Thyroid gland (tissue), 4 donors: ENCODE data around the gene TGFA.

Experiments used
- POLR2A ChIP-seq, 2 donors: fragments of 450-650 bp; IDR thresholded peaks; one replicate each; pipeline ENCODE4 v1.6.1; 2017; ENCODE audit warnings: antibody characterized with exemption in 2 of 2, mild to moderate bottlenecking in 2 of 2, moderate library complexity in 1 of 2
- TF ChIP-seq, protein P1 (sequence below), 6 experiments: fragments of 200-600 bp in 3 of 6; fragments of 450-650 bp in 3 of 6; sonication (generic) in 3 of 6; IDR thresholded peaks; one replicate each; pipeline ENCODE4 v1.5.1; 2016 to 2019; ENCODE audit warnings: antibody characterized with exemption in 6 of 6, mild to moderate bottlenecking in 2 of 6, inconsistent platforms in 1 of 6, moderate library complexity in 1 of 6

DNA sequence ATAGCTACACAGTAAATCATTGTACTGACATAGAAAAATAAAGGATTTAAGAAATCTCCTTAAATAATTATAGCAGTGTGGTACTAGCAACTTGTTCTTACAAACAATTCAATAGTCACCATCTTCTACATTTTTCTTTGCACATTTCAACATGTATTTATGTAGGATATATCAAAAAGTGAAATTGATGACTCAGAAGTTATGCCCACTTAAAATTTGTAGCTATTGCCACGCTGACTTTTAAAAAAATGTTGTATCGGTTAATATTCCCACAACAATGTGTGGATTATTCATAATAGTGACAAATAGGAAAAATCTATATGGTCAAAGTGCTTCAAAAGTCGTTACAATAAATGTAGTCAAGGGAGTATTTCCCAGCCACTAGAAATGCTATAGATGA lies 6.7 kb downstream of the TGFA start:
- TF ChIP-seq, protein P1, sequence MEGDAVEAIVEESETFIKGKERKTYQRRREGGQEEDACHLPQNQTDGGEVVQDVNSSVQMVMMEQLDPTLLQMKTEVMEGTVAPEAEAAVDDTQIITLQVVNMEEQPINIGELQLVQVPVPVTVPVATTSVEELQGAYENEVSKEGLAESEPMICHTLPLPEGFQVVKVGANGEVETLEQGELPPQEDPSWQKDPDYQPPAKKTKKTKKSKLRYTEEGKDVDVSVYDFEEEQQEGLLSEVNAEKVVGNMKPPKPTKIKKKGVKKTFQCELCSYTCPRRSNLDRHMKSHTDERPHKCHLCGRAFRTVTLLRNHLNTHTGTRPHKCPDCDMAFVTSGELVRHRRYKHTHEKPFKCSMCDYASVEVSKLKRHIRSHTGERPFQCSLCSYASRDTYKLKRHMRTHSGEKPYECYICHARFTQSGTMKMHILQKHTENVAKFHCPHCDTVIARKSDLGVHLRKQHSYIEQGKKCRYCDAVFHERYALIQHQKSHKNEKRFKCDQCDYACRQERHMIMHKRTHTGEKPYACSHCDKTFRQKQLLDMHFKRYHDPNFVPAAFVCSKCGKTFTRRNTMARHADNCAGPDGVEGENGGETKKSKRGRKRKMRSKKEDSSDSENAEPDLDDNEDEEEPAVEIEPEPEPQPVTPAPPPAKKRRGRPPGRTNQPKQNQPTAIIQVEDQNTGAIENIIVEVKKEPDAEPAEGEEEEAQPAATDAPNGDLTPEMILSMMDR (IDR thresholded peaks at IDR 0.05) = no peak
- TF ChIP-seq POLR2A (IDR thresholded peaks at IDR 0.05) = no peak
